ENCODE measurements around the gene EFCAB6.

EFCAB6 gene

DNA sequence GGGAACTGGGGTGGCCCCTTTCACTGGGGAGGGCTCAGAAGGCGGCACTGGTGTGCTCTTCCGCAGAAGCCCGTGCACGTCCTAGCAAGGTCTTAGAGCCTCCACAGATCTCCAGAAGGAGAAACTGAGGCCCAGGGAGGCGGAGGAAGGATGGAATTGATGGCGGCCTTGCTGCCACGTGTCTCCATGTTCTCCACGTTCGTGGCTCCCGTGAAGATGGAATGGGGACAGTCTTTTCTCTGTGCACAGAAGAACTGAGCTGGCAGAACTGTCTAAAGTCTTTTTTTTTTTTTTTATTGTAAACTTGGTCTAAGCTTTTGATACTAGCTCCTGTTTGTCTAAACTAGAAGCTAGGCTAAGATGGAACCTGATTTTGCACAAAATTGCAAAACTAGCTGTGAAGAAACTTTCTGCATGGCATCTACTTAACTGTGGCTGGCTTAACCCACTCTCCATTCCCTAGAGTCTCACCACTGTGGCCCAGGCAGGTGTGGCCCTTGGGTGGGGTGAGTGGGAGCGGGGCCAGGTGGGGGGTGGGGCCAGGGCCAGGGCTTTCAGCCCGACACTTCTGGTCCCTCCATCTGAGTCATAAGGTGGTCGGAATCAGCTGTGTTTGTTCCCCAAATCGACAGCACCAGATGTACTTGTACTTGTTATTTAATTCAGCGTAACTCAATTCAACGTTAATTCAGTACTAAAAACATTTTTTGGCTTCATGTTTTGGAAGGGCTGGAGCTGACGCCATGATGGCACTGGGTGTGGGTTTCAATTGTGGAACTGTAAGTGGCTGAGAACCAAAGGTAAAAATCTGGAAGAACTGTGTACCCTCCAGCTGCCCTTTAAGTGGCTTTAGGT lies 279.6 kb downstream of the EFCAB6 start:
- no peak overlapping the region for H3K4me3 ChIP-seq (ENCODE audit: low read depth, low read length)
- in situ Hi-C loops (cut with HindIII; ENCODE audit: low sequenced_read_pairs), result no loop called here
- no peak for DNase-seq (ENCODE audit: low read depth)
- TF ChIP-seq, protein P1, sequence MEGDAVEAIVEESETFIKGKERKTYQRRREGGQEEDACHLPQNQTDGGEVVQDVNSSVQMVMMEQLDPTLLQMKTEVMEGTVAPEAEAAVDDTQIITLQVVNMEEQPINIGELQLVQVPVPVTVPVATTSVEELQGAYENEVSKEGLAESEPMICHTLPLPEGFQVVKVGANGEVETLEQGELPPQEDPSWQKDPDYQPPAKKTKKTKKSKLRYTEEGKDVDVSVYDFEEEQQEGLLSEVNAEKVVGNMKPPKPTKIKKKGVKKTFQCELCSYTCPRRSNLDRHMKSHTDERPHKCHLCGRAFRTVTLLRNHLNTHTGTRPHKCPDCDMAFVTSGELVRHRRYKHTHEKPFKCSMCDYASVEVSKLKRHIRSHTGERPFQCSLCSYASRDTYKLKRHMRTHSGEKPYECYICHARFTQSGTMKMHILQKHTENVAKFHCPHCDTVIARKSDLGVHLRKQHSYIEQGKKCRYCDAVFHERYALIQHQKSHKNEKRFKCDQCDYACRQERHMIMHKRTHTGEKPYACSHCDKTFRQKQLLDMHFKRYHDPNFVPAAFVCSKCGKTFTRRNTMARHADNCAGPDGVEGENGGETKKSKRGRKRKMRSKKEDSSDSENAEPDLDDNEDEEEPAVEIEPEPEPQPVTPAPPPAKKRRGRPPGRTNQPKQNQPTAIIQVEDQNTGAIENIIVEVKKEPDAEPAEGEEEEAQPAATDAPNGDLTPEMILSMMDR (IDR thresholded peaks at IDR 0.05; ENCODE audit: low read depth, low read length, missing control alignments), result no peak

GRCh38 chr22:43531651-43532050 lies 280.5 kb downstream of the EFCAB6 start:
- TF ChIP-seq, protein P1 (IDR thresholded peaks at IDR 0.05; ENCODE audit: low read depth, low read length, missing control alignments), result no peak
- in situ Hi-C loops (cut with HindIII; ENCODE audit: low sequenced_read_pairs), result no loop called here
- no peak overlapping the region for H3K4me3 ChIP-seq (ENCODE audit: low read depth, low read length)
- no peak for DNase-seq (ENCODE audit: low read depth)

DNA sequence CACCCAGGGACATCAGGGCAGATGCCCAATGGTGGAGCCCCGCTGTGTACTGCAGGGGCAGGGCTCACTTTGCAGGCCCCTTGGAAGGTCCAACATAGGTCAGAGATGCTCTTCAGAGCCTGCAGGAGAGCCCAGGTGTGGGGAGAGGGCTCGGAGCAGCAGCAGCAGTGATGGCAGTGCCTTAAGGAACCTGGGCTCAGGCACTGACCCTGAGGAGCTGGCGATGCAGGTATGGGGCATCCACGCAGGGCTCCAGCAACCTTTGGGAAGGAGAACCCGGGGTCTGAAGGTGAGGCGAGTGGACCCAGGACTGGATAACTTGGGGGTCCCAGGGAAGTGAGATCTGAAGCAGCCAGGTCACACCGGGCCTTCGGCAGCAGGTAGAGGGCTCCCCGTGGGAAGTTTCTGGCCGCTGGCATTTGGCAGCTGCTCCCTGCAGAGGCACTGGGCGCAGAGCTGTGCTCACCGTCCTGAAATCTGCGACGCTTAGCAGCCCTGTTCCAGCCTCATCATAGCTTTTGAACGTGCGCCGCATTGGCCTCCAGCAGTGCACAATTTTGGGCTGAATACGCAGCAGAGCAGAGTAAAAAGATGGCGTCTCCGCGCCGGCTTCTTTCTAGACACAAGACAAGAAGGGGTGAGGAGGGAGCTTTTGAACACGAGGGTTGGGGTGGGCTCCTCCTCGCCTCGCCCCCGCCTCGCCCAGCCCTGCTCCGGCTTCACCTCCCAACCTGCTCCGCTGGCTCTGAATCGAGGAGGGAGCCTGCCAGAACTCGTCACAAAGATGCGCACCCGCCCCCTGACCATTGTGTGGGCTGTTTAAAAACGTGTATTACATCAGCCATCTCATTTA lies 281.5 kb downstream of the EFCAB6 start:
- DNase-seq (ENCODE audit: low read depth), result no peak
- TF ChIP-seq, protein P1 (IDR thresholded peaks at IDR 0.05; ENCODE audit: low read depth, low read length, missing control alignments), result no peak
- no peak overlapping the region for H3K4me3 ChIP-seq (ENCODE audit: low read depth, low read length)
- in situ Hi-C loops (cut with HindIII; ENCODE audit: low sequenced_read_pairs), result no loop called here

GRCh38 chr22:43529934-43530333 lies 282.2 kb downstream of the EFCAB6 start:
- in situ Hi-C loops (cut with HindIII; ENCODE audit: low sequenced_read_pairs), result no loop called here
- TF ChIP-seq, protein P1 (IDR thresholded peaks at IDR 0.05; ENCODE audit: low read depth, low read length, missing control alignments), result no peak
- H3K4me3 ChIP-seq (ENCODE audit: low read depth, low read length), result no peak overlapping the region
- no peak for DNase-seq (ENCODE audit: low read depth)

DNA sequence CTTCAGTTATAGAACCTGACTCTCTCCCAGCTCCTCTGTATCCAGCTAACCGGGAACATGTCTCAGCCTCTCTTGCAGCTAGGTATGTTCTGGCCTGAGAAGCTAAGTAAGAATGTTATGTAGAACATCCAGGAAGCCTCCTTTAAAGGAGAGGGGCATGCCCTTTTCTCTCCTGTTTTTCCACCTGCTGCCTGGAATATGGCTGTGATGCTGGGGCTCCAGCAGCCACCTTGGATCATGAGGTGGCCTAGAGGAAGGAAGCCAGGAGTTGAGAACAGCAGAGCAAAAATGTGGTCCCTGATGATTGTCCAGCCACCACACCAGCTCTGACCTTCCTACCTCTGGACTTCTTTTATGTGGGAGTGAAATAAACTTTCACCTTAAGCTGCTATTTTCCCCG lies 282.6 kb downstream of the EFCAB6 start:
- DNase-seq (ENCODE audit: low read depth), result no peak
- H3K4me3 ChIP-seq (ENCODE audit: low read depth, low read length), result no peak overlapping the region
- in situ Hi-C loops (cut with HindIII; ENCODE audit: low sequenced_read_pairs), result no loop called here
- TF ChIP-seq, protein P1 (IDR thresholded peaks at IDR 0.05; ENCODE audit: low read depth, low read length, missing control alignments), result no peak

DNA sequence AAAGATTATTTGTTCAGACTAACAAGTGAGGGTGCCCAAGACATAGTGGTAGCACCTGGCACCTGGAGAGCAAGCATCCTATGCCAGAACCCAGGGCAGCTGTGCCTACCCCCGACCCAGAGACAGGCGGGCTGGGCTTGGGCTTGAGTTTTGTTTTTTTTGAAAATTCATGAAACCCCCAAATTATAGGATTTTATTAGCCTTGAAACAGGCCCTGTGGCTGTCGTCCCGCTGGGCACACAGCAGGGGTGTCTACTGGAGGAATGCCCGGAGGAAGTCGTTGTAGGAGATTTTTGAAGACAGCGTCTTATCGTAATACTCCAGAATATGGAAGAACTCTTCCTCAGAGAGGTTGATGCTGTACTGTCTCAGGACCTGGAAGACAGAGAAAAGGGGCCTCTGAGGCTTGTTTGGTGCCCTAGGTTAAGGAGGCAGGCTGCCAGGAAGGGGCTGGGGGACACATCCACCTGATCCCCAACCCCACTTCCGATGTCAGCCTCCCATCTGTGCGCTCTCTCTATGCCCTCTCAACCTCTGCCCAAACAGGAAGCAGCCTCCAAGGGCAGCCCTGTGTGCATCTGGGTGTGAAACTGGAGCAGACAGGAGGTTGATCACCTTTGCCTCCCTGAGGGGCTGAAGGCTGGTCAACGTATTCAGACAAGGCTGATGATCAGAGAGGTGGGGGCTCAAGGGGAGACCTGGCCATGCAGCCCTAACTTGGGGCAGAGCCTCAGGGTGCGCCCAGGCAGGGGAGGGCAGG lies 283.3 kb downstream of the EFCAB6 start:
- in situ Hi-C loops (cut with HindIII; ENCODE audit: low sequenced_read_pairs), result no loop called here
- TF ChIP-seq, protein P1 (IDR thresholded peaks at IDR 0.05; ENCODE audit: low read depth, low read length, missing control alignments), result no peak
- DNase-seq (ENCODE audit: low read depth), result no peak
- no peak overlapping the region for H3K4me3 ChIP-seq (ENCODE audit: low read depth, low read length)

All from astrocyte of the cerebellum (primary cell).